ENCODE measurements around the gene CKAP2L. TPM values are rescaled to one million over a fixed set of nuclear protein-coding genes. Genes with fewer than 3 reads are reported as not detected.
"Not testable (repeated sequence)": the region's sequence is repeated elsewhere in the genome, so short reads cannot be mapped to it uniquely, and the experiment has no call there.

CKAP2L gene
- total RNA-seq, 1 donor from 2014 or later = 1.2 TPM

DNA sequence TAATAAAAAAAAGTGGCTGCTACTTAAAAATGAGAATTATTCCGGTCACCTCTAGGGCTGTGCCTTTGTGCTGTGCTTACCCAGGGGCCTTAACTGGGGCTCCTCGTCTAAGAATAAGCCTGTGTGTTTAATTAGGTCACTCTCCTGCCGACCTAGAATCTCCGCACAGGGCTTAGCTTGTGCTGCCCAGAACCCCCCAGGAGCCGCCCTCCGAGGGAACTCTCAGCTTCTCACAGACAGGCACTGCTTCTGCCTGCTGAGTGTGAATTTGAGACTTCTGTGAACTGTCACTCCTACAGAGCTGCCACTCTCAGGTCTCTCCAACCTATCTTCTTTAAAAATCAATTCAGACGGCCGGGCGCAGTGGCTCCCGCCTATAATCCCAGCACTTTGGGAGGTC lies 55.4 kb downstream of the CKAP2L start:
- no peak for DNase-seq (ENCODE audit: low spot score)

DNA sequence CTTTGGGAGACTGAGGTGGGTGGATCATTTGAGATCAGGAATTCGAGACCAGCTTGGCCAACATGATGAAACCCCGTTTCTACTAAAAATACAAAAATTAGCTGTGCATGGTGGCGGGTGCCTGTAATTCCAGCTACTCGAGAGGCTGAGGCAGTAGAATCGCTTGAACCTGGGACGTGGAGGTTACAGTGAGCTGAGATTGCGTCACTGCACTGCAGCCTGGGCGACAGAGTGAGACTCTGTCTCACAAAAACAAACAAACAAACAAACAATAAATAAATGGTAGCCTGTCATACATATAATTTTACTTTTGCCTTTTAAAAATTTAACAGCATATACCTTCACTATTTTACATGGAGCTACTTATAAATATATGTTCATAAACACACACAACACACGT lies 57.5 kb downstream of the CKAP2L start:
- DNase-seq (ENCODE audit: low spot score) = not testable (repeated sequence)

DNA sequence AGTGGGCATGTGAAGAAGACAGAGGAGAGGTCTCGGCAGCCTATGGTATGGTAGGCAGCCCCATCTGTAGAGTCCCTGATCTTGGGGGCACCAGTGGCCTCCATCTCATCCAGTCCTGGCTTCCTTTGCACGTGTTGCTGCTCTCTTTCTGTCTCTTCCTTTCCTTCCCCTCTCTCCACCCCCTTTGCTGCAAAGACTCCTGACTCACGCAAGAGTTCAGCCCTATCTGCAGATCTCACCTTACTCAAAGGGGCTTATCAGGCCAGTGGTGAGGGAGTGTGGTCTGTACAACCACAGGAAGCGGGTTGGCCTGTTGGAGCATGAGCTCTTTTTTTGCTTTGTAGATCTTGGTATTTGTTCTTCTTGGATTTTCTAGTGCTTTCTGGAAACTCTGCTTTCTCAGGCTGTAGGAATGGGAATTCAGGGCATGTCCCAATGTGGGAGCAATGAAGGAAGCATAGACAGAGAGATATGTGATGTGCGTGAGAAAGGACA lies 58.2 kb downstream of the CKAP2L start:
- peak; percentile 44 for DNase-seq (ENCODE audit: low spot score)

DNA sequence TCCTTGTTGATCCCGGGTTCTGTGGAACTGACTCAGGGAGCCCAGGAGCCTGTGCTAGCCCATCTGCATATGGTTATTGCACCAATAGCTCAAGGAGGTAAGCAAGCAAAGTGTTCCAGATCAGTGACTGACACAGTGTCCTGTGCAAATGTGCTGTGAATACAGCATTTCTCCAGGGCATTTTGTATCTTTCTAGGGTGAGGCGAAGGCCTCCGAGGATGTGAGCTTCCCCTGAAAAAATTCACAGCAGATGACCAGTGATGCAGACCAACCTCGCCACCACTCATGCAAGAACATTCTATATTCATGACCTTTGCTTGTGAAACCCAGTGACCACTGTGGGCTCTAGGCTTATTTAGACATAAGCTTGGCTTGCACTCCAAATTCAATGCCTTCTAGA lies 58.8 kb downstream of the CKAP2L start:
- no peak for DNase-seq (ENCODE audit: low spot score)

DNA sequence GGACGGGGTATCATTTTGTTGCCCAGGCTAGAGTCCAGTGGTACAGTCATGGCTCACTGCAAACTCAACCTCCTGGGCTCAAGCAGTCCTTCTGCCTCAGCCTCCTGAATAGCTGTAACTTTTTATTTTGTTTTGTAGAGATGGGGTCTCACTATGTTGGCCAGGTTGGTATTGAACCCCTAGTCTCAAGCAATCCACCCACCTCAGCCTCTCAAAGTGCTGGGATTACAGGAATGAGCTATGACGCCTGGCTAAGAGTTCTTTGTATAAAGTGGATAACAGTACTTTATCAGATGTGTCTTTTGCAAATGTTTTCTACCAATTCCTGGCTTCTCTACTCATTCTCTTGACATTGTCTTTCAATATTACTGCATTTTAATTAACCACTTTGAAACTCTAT lies 60.7 kb downstream of the CKAP2L start:
- DNase-seq (ENCODE audit: low spot score) = no peak

DNA sequence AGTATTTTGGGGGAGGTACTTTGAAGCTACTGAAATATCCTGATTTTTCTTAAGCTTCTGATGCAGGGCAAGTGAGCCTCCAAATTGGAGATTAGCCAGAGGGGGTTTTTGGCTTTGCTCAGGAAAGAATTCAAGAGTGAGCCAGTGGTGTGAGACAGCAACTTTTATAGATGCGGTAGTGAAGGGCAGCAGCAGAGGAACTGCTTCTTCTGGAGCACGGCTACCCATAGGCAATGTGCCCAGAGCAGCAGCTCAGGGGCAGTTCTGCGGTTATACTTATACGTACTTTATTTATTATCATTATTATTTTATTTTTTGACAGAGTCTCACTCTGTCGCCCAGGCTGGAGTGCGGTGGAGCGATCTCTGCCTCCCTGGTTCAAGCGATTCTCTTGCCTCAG lies 63.4 kb downstream of the CKAP2L start:
- DNase-seq (ENCODE audit: low spot score) = peak; percentile 39

DNA sequence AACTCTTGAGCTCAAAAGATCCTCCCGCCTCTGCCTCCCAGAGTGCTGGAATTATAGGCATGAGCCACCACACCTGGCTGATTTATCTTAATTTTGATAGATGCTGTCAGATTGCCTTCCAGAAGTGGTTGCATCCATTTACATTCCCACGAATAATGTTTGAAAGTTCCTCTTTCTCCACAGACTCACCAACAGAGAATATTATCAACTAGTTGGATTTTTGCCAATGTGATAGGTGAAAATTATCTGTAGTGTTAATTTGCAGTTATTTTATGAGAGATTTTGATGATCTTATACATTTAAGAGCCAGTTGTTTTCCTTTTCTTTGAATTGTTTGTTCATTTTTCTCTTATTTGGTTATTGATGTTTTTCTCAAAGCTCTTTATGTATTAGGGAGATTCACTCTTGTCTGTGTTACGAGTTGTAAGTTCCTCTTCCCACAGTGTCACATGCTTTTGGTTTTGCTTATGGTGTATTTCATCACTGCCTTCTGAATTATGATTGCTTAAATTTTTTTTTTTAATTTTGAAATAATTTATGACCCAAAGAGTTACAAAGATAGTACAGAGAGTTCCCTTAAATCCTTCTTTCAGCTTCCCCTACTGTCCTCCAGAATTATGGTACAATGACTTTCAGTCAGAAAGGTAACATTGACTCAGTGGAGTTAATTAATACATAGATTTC lies 64.3 kb downstream of the CKAP2L start:
- peak; percentile 5 for DNase-seq (ENCODE audit: low spot score)

DNA sequence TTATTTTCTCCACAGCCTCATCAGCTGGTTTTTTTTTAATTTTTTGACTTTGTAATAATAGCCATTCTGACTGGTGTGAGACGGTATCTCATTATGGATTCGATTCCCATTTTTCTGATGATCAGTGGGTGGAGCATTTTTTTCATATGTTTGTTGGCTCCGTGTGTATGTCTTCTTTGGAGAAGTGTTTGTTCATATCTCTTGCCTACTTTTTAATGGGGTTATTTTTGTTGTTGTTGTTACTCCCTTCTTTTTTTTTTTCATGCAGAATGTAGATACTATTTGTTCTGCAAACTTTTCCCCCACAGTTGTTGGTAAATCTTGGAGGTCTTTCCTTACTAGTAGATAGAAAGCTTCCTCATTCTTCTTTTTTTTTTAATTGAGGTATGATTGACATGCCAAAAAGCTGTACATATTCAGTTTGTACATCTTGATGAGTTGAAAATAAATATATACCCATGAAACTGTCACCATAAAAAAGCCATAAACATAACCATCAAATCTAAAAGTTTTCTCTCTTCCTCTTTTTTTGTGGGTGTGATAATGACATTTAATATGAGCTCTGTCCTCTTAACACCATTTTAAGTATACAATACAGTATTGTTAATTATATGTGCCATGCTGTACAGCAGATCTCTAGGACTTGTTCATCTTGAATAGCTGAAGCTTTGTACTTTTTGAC lies 65.4 kb downstream of the CKAP2L start:
- no peak for DNase-seq (ENCODE audit: low spot score)

DNA sequence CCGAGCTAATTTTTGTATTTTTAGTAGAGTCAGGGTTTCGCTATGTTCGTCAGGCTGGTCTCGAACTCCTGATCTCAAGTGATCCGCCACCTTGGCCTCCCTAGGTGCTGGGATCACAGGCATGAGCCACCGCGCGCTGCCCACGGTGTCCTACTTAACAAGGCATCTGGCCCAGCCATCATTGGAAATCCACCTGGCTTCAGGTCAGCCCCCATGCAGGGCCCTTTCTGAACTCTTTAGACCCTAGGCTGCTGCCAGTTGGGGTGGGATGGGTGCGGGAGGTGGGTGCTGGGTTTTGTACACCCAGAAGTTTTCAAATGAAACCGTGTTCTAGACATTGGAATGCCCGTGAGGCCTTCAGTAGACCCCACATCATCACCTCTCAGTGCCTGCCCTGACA lies 70.2 kb downstream of the CKAP2L start:
- DNase-seq (ENCODE audit: low spot score) = no peak

DNA sequence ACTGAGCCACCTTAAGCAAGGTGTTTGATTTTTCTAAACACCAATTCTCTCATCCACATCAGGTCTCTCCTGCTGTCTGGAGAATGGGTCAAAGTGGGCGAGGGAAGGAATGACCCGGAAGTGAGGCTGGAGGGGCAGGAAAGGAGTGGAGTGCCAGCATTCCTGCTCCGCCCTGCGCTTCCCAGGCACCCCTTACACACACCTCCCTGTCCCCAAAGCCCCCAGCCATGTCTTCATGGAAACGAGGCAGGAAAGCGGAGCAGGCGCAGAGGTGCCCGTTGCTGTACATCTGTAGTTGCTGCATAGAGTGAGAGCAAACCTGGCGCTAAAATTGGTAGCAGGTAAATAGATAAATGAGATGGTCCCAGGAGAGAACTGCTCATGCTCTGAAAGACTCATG lies 70.8 kb downstream of the CKAP2L start:
- DNase-seq (ENCODE audit: low spot score) = no peak

DNA sequence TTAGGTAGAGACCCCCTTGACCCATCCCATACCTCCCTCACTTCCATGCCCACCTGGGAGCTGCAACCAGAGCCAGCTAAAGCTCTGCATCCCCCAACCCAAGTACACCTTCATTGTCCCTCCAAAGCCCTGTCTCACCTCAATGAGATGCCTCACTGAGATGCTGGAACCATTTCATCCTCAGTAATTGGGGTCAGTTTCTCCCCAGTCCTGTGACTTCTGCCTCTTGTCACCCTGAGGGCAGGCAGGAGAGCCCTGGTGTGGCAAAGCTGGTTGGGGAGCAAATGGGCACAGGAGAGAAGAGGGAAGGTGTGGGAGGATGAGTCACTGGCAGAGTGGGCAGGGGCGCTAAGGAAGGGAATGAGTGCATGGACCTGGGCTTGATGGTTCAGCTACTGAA lies 71.5 kb downstream of the CKAP2L start:
- no peak for DNase-seq (ENCODE audit: low spot score)

DNA sequence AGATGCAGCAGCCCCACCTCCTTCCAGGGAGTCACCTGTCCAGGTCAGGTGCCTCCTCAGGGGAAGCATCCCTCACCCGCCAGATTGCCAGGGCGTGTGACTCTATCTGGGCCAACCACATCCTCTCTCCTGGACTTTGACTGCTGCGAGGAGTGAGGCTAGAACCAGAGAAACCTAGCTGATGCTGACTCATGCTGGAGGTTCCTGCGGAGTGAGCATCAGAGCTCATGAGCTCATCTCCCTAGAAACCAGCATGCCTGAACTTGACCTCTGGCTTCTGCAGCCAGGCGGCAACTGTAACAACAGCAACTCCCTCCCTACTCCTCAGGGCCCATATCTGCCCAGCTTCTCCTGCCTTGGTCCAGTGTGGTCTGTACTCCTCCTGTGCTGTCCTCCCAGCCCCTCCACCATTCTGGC lies 71.9 kb downstream of the CKAP2L start:
- DNase-seq (ENCODE audit: low spot score) = peak; percentile 84

DNA sequence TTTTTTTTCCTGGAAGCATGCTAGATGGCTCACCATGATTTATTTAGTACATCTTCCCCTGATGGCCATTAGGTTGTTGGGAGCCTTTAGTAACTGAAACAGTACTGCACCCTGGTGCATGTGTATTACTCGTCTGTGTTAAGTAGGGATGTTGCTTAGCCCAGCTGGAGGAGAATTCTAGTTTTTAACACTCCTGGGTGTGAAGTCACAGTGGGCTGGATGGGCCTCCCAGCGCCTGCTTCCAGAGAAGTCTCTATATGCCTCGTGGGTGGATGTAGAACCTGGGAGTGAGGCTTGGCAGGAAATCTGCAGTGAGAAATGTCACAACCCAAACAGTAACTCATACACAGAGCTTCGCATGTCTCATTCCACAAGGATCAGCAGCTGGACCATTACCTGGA lies 72.5 kb downstream of the CKAP2L start:
- DNase-seq (ENCODE audit: low spot score) = no peak

DNA sequence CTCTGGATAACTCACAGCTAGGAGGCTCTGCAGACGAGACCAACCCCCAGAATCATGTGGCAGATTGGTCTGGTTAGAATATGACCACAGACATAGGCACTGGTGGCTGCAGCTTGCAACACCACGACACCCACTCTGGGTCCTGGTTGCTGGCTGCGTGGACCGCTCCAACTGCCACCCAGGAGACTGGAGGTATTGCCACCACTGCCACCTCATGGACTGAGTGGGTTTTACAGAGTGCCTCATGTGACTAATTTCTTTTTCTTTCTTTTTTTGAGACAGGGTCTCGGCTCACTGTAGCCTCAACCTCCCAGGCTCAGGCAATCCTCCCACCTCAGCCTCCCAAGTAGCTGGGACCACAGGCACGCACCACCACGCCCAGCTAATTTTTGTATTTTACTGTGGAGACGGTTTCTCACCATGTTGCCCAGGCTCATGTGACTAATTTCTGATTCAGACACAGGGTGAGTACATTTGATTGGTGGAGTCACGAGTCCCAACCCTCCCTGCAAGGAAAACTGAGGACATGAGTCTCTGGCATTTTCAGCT lies 73.5 kb downstream of the CKAP2L start:
- DNase-seq (ENCODE audit: low spot score) = peak; percentile 66

DNA sequence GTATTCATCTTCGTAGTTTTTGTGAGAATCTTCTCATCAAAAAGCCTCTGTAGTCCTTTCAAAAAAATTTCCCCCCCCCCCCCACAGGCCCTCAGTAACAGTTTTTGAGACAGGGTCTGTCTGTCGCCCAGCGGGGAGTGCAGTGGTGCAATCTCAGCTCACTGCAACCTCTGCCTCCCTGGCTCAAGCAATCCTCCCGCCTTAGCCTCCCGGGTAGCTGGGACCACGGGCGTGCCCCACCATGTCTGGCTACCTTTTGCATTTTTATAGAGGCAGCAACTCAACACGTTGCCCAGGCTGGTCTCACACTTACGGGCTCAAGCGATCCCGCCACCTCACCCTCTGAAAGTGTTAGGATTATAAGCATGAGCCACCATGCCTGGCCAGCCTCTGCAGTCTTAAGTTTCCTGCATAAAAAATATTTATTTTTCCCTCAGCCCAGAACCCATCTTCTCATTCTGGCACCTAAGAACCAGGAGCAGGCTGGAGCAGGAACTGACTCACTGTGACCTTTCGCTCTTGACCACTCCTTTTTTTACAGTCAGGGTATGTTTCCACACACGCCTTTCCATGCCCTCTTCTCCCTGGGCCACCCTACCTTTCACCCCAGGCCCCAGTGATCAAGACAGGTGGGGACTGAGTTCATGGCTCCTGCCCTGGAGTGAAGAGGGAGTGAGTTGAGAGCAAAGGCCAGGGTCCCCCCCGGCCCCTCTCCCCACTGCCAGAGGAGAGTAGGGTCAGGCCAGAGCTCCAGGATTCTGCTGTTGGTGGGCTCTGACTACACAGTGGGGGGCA lies 76.1 kb downstream of the CKAP2L start:
- no peak for DNase-seq (ENCODE audit: low spot score)

DNA sequence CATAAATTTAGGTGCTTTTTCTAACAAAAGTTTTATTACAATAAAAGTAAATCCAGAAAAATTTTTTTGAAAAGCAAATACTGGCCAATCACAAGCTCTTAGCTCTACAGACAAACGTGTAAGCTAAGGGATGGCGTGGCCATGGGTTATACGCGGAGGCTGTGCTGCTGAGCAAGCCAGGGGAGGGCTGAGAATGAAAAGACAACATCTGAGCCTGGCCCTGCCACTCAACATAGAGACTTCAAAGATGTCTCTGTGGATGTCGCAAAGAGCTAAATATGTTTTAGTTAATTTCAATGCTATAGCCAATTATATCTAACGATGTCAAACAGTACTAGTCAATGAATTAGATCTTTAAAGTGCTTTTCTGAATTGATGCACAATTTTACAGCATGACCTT lies 76.9 kb downstream of the CKAP2L start:
- no peak for DNase-seq (ENCODE audit: low spot score)

Other genes starting within 250 kb of the CKAP2L start
- 28.7 TPM for gene POLR1B, start 222.1 kb downstream of the CKAP2L start, total RNA-seq
- 43.0 TPM for gene CHCHD5, start 180.0 kb downstream of the CKAP2L start, total RNA-seq
- 77.2 TPM for gene SLC20A1, start 118.7 kb downstream of the CKAP2L start, total RNA-seq
- gene NT5DC4, start 43.6 kb downstream of the CKAP2L start, total RNA-seq = not detected
- 5.9 TPM for gene IL1A, start 19.9 kb upstream of the CKAP2L start, total RNA-seq
- 3.5 TPM for gene IL1B, start 72.2 kb upstream of the CKAP2L start, total RNA-seq
- not detected for gene IL37, start 146.6 kb upstream of the CKAP2L start, total RNA-seq
- not detected for gene IL36G, start 213.4 kb upstream of the CKAP2L start, total RNA-seq
- not detected for gene IL36A, start 240.8 kb upstream of the CKAP2L start, total RNA-seq

Data from ureter (tissue), 1 donor.